Stomach (tissue), 9 donors: ENCODE measurements around the gene MOCS1. TPM values are rescaled to one million over a fixed set of nuclear protein-coding genes. Genes with fewer than 3 reads are reported as not detected.

Source experiments
- DNase-seq, 2 donors: peaks; one replicate each; pipeline versions ENCODE4 v3.0.0 to v3.0.0-alpha.2; 2013 to 2019
- H3K27ac ChIP-seq, 5 donors: fragments of 200-600 bp in 4 of 5; sonication (generic) in 4 of 5; one replicate each; pipeline ENCODE4 v1.5.1; 2013 to 2019; ENCODE audit warnings: mild to moderate bottlenecking in 1 of 5, moderate library complexity in 1 of 5
- H3K27me3 ChIP-seq, 3 donors: fragments of 200-600 bp; sonication (generic); one replicate each; pipeline ENCODE4 v1.5.1; 2017 to 2019; ENCODE audit warnings: mixed run types in 1 of 3
- H3K36me3 ChIP-seq, 4 donors: fragments of 200-600 bp; sonication (generic); 1 replicate in 3 of 4; 2 replicates in 1 of 4; pipeline ENCODE4 v1.5.1; 2016 to 2019
- H3K4me1 ChIP-seq, 4 donors: fragments of 200-600 bp; sonication (generic); one replicate each; pipeline ENCODE4 v1.5.1; 2016 to 2019
- H3K4me3 ChIP-seq, 4 donors: fragments of 200-600 bp; sonication (generic) in 3 of 4; one replicate each; pipeline ENCODE4 v1.5.1; 2016 to 2019; ENCODE audit warnings: mild to moderate bottlenecking in 1 of 4
- H3K9me3 ChIP-seq, 4 donors: fragments of 200-600 bp; sonication (generic); one replicate each; pipeline ENCODE4 v1.5.1; 2016 to 2019
- EP300 ChIP-seq: sonication (generic); formaldehyde crosslinking; IDR thresholded peaks from one replicate; pipeline ENCODE4 v1.6.1; 2017; ENCODE audit warnings: antibody characterized with exemption
- POLR2A ChIP-seq, 4 donors: fragments of 450-650 bp; IDR thresholded peaks; one replicate each; pipeline ENCODE4 v1.6.1; 2016; ENCODE audit warnings: antibody characterized with exemption in 4 of 4, control low read depth in 2 of 4, mild to moderate bottlenecking in 1 of 4, moderate library complexity in 1 of 4
- POLR2AphosphoS5 ChIP-seq, 3 donors: sonication (generic); formaldehyde crosslinking; IDR thresholded peaks; one replicate each; pipeline ENCODE4 v1.6.1; 2016; ENCODE audit warnings: antibody characterized with exemption in 3 of 3
- WGBS, 5 donors: extraction: QIAGEN DNeasy Blood & Tissue Kit in 3 of 5; methylation state at CpG; one replicate each; pipeline versions ENCODE4 v1.1.5 to v1.1.7; 2013 to 2018; 5-methylcytosine and 5-hydroxymethylcytosine counted together
- intact Hi-C: fragments of 100-400 bp; cut with DNase I; formaldehyde crosslinking; loops from one replicate; pipeline ENCODE4 v1.15.1; 2023; ENCODE audit warnings: low total_unique reads
- polyA plus RNA-seq, 3 donors: library from polyadenylated mRNA; stranded (reverse); fragments of 200-250 nt; gene quantifications; one replicate each; pipeline ENCODE4 v1.2.3, GENCODE V29; 2013
- total RNA-seq, 5 donors: library from RNA; depleted of rRNA; stranded (reverse); fragments of >200 nt; gene quantifications; one replicate each; pipeline versions ENCODE4 v1.1.0 to v1.2.3, GENCODE V29; 2014 to 2016
- TF ChIP-seq, protein P1 (sequence below), 7 experiments: fragments of 450-650 bp in 4 of 7; fragments of 200-600 bp in 3 of 7; sonication (generic) in 3 of 7; IDR thresholded peaks; one replicate each; pipeline ENCODE4 v1.5.1; 2016 to 2019; ENCODE audit warnings: antibody characterized with exemption in 7 of 7, control low read depth in 2 of 7, mild to moderate bottlenecking in 1 of 7
- donor health status: healthy with polysubstance abuse.
- donor health status: Bipolar disorder and iron deficiency.
- donor health status: healthy.

MOCS1 gene
- total and polyA plus RNA-seq, 8 donors, result 4.0 to 15.4 (median 10.0) TPM

DNA sequence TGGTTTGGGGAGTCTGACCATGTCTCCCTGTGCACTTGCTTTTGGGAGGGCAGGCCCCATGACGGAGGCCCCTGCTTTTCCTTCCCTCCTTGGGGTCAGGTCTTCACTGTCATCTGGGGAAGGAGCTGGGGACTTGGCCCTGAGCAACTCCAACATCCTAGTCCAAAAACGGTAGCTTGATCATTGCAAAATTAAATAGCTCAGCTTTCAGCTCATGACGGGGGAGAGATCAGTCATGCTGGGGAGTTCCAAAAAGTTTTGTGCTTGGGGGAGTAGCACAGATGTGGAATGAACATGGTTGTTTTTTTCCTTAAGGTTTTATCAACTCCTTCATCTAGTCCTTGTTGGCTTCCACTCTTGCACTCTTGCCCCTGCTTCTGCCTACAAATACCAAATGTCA, 60.8 kb downstream of the MOCS1 start:
- Histone ChIP-seq H3K9me3 (no peaks in the 10 kb centered on the region), H3K27ac (no peak overlapping the region), H3K4me1 (no peaks in the 10 kb centered on the region), H3K4me3 (no peak overlapping the region), H3K27me3 (no peaks in the 10 kb centered on the region), H3K36me3 (peaks cover 24 to 96% (median 79%) of the 10 kb centered on the region in 4 donors)
- no peak for DNase-seq
- 66 to 89% (median 86%) methylated on average over 3 of the region's 3 CpGs for WGBS, 5 donors
- intact Hi-C loops, result no loop called here
- no peak for TF ChIP-seq EP300
- TF ChIP-seq, protein P1, sequence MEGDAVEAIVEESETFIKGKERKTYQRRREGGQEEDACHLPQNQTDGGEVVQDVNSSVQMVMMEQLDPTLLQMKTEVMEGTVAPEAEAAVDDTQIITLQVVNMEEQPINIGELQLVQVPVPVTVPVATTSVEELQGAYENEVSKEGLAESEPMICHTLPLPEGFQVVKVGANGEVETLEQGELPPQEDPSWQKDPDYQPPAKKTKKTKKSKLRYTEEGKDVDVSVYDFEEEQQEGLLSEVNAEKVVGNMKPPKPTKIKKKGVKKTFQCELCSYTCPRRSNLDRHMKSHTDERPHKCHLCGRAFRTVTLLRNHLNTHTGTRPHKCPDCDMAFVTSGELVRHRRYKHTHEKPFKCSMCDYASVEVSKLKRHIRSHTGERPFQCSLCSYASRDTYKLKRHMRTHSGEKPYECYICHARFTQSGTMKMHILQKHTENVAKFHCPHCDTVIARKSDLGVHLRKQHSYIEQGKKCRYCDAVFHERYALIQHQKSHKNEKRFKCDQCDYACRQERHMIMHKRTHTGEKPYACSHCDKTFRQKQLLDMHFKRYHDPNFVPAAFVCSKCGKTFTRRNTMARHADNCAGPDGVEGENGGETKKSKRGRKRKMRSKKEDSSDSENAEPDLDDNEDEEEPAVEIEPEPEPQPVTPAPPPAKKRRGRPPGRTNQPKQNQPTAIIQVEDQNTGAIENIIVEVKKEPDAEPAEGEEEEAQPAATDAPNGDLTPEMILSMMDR (IDR thresholded peaks at IDR 0.05), result no peak
- no peak for TF ChIP-seq POLR2A (IDR thresholded peaks at IDR 0.05)
- TF ChIP-seq POLR2AphosphoS5 (IDR thresholded peaks at IDR 0.05), result no peak

DNA sequence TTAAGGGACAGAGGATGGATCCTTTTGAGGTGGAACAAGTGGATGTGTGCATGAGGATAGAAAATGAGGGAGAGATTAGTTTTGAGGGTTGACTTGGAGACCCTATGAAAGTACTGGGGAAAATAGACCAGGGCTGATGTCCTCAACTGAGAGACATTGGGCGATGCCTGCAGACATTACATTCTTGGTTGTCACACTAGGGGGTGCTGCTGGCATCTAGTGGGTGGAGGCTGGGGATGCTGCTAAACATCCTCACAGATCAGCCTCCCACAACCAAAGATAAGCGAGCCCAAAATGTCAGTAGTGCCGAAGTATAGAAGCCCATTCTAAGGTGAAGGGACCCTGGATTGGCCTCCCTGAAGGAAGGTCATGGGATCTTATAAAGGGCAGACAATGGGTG, 63.3 kb downstream of the MOCS1 start:
- no peak overlapping the region for H3K27ac ChIP-seq
- no peaks in the 10 kb centered on the region for H3K4me1 ChIP-seq
- TF ChIP-seq, protein P1 (IDR thresholded peaks at IDR 0.05), result no peak
- no peak for TF ChIP-seq POLR2AphosphoS5 (IDR thresholded peaks at IDR 0.05)
- no peak overlapping the region for H3K4me3 ChIP-seq
- no peaks in the 10 kb centered on the region for H3K9me3 ChIP-seq
- 96 to 99% (median 96%) methylated on average over 3 of the region's 3 CpGs for WGBS, 5 donors
- intact Hi-C loops, result no loop called here
- no peak for DNase-seq
- H3K36me3 ChIP-seq, result peaks cover 26 to 88% (median 73%) of the 10 kb centered on the region in 4 donors
- H3K27me3 ChIP-seq, result no peaks in the 10 kb centered on the region

DNA sequence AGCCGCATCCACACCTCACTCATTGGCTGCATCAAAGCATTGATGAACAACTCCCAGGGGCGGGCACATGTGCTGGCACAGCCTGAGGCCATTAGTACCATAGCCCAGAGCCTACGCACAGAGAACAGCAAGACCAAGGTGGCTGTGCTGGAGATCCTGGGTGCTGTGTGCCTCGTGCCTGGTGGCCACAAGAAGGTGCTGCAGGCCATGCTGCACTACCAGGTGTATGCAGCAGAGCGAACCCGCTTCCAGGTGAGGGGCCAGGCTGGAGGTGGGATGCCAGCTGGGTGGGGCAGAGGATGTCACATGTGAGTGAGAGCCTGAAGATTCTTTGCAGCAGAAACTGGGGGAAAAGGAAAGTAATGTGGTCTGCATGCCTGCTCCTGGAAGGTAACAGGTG, 66.7 kb downstream of the MOCS1 start:
- H3K4me3 ChIP-seq, result no peak overlapping the region
- DNase-seq, result no peak

DNA sequence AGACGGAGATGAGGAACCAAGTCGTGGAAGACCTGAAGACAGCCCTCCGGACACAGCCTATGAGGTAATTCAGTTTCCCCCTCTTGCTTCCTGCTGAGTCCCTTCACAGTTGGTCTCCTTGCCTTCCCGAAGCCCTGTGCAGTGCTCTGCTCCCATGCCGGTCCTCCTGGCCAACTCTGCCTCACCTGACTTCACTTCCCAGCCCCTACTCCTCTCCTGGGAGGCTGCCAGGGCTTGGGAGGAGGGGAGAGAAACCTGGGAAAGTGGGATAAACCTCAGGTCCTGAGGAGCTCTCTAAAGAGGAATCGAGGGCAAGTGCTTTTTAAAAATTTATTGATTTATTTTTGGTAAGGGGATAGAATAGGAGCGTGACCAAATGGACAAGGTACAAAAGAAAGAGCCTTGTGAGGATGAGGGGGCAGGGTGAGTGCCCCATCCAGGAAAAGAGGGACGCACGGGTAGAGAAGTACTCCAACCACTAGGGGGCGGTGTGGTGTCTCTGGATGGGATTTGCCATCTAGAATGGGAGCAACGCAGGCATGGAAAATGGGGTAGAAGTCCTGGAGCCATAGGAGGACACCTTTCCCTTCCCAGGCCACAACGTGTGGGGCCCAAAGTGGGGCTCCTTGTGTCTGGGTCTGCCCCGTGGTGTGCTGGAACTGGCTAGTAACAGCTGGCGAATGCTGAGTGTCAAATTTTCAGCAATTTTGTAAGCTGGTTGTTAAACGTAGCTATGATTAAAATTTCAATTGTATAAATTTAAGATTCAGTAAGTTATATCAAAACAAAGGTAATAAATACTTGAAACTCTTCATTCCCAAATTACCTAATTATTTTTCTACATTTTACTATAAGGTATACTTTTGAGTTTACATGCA, 69.0 kb downstream of the MOCS1 start:
- 52 to 60% (median 55%) methylated on average over 15 of the region's 15 CpGs for WGBS, 5 donors
- Histone ChIP-seq H3K4me3 (no peak overlapping the region), H3K4me1 (peaks cover 0 to 10% (median 0%) of the 10 kb centered on the region in 4 donors), H3K27ac (peak overlapping the region in 2 of 5 donors; percentile 20 to 34), H3K27me3 (no peaks in the 10 kb centered on the region), H3K36me3 (peaks cover 18 to 80% (median 54%) of the 10 kb centered on the region in 4 donors), H3K9me3 (no peaks in the 10 kb centered on the region)
- intact Hi-C loops, result no loop called here
- DNase-seq, result peak; percentile 61 to 81
- no peak for TF ChIP-seq EP300
- TF ChIP-seq, protein P1 (IDR thresholded peaks at IDR 0.05), result peak in 5 of 7 experiments; percentile 57 to 78 (median 69)

More for the DNA sequence above, 66.7 kb downstream of the MOCS1 start:
- WGBS, 5 donors, result 68 to 81% (median 74%) methylated on average over 4 to 6 of the region's 6 CpGs
- intact Hi-C loops, result no loop called here
- Histone ChIP-seq H3K9me3 (no peaks in the 10 kb centered on the region), H3K27me3 (no peaks in the 10 kb centered on the region), H3K36me3 (peaks cover 26 to 80% (median 59%) of the 10 kb centered on the region in 4 donors), H3K4me1 (peaks cover 0 to 10% (median 0%) of the 10 kb centered on the region in 4 donors), H3K27ac (no peak overlapping the region)
- TF ChIP-seq EP300 (no peak), POLR2A (IDR thresholded peaks at IDR 0.05) (no peak), POLR2AphosphoS5 (IDR thresholded peaks at IDR 0.05) (no peak)
- TF ChIP-seq, protein P1 (IDR thresholded peaks at IDR 0.05), result no peak
